GM12801 (cell line): Measurements from ENCODE around the gene CTIF.

Experiments used
- TF ChIP-seq, protein P1 (sequence below): IDR thresholded peaks from one replicate; pipeline ENCODE4 v1.5.1; 2011; ENCODE audit warnings: control low read depth; ENCODE audit not compliant: insufficient read length; ENCODE audit errors: extremely low read depth

Gene CTIF

GRCh38 chr18:48739266-48740067 is 200.6 kb downstream of the CTIF start:
- TF ChIP-seq, protein P1, sequence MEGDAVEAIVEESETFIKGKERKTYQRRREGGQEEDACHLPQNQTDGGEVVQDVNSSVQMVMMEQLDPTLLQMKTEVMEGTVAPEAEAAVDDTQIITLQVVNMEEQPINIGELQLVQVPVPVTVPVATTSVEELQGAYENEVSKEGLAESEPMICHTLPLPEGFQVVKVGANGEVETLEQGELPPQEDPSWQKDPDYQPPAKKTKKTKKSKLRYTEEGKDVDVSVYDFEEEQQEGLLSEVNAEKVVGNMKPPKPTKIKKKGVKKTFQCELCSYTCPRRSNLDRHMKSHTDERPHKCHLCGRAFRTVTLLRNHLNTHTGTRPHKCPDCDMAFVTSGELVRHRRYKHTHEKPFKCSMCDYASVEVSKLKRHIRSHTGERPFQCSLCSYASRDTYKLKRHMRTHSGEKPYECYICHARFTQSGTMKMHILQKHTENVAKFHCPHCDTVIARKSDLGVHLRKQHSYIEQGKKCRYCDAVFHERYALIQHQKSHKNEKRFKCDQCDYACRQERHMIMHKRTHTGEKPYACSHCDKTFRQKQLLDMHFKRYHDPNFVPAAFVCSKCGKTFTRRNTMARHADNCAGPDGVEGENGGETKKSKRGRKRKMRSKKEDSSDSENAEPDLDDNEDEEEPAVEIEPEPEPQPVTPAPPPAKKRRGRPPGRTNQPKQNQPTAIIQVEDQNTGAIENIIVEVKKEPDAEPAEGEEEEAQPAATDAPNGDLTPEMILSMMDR: no peak

DNA sequence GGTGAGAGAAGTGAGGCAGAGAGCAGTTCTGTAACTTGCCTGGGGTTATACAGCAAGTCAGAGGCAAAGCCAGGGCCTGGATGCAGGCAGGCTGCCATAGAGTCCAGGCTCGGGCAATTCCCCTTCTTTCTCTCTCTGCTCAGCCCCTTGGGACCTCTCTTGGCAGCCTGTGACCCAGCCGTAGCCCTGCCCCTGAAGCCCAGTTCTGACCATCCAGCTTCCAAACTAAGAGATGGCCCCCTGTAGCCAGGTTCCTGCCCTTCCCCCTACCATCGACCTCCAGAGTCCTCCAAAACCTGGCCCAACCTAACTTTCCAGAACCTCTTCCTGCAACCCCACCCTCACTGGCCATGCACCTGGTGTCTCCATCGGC is 201.2 kb downstream of the CTIF start:
- TF ChIP-seq, protein P1: no peak

GRCh38 chr18:48740851-48741485 is 202.1 kb downstream of the CTIF start:
- TF ChIP-seq, protein P1: no peak

DNA sequence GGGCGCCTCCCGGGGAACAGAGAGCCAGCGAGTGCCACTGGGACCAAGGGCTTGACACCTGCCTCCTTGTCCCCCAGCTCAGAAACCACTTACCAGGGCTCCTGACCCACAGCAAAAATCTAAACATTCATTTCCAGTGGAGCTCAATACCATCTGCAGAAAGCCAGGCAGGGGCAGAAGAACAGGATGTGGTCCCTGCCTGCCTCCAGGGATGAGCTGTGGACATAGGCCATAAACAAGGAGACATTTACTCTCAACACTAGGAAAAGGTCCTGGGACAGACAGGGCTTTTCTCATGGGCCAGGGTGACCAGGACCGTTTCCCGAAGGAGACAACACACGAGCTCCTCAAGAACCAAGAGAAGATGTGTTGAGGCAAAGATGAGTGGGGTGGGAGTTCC is 203.0 kb downstream of the CTIF start:
- TF ChIP-seq, protein P1: no peak

- TF ChIP-seq, protein P1: no peak
Observed at GRCh38 chr18:48742304-48742703, 203.5 kb downstream of the CTIF start.

DNA sequence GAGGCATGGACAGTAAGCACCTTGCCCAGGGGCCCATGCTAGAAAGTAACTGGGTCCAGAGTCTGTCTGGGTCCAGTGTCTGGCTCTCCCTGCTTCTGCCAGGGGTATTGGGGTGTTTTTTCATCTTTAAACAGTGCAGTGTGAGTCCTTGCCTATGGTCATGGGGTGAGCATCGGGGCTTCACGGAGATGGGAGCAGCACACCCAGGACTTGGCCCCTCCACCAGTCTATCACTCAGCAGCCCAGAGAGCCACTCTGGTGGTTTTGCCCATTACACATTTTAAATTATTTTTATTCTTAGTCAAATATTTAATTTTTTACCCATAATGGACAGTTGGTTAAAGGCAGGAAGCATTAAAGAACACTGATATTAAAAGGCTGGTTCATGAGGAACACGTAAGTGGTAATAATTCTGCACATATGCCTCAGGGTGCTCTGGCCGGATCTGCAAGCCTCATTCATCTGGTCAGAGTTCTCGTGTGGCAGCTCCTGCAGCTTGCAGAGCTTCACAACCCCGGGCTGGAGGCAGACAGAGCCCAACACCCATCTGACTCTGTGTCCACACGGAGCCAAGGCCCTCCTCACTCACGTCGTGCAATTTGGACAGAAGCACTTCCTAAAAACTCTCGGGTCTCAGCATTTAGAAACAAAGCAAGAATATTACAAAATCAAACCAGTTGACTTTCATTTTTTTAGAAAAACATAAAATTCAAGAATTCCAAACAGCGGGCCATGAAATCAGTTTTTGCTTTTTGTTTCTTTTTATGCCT is 204.1 kb downstream of the CTIF start:
- TF ChIP-seq, protein P1: no peak

- TF ChIP-seq, protein P1: no peak
Observed at GRCh38 chr18:48743886-48744285, 205.1 kb downstream of the CTIF start.
